DND-41 (cell line): ENCODE measurements around the gene CXCL5.

Source experiments
- ATAC-seq: fragments of 200-7000 bp; cut with Tn5 transposase; 3 replicates; pipeline ENCODE4 v1.9.1; 2021; ENCODE audit warnings: low read depth; ENCODE audit not compliant: insufficient read depth
- DNase-seq: peaks from one replicate; pipeline ENCODE4 v3.0.0-alpha.2; 2020
- H2AFZ ChIP-seq: 2 replicates; pipeline ENCODE4 v1.6.0; 2012; ENCODE audit warnings: low read depth, low read length
- H3K27ac ChIP-seq: 2 replicates; pipeline ENCODE4 v1.5.1; 2012; ENCODE audit warnings: low read length, inconsistent platforms
- H3K27me3 ChIP-seq: fragments of 200-600 bp; sonication (generic); 2 replicates; pipeline ENCODE4 v1.6.0; 2012; ENCODE audit warnings: low read length, mild to moderate bottlenecking, inconsistent platforms; ENCODE audit not compliant: insufficient read depth, poor library complexity
- H3K36me3 ChIP-seq: 2 replicates; pipeline ENCODE4 v1.5.1; 2012; ENCODE audit warnings: low read length, inconsistent platforms; ENCODE audit not compliant: insufficient read depth
- H3K4me1 ChIP-seq: 2 replicates; pipeline ENCODE4 v1.5.1; 2012; ENCODE audit warnings: mild to moderate bottlenecking, low read length; ENCODE audit not compliant: insufficient read depth
- H3K4me2 ChIP-seq: 2 replicates; pipeline ENCODE4 v1.6.0; 2012; ENCODE audit warnings: mild to moderate bottlenecking, moderate library complexity, low read length, inconsistent platforms; ENCODE audit not compliant: insufficient read depth
- H3K4me3 ChIP-seq, 2 experiments: fragments of 200-600 bp in 1 of 2; shearing (Covaris generic) in 1 of 2; 2 replicates each; pipeline ENCODE4 v1.5.1; 2012 to 2016; ENCODE audit warnings: inconsistent platforms in 2 of 2, low read length in 2 of 2, mild to moderate bottlenecking in 2 of 2, low read depth in 1 of 2, moderate library complexity in 1 of 2
- H3K79me2 ChIP-seq: 2 replicates; pipeline ENCODE4 v1.6.0; 2012; ENCODE audit warnings: low read length, inconsistent platforms; ENCODE audit not compliant: insufficient read depth
- H3K9ac ChIP-seq: 2 replicates; pipeline ENCODE4 v1.6.0; 2012; ENCODE audit warnings: low read depth, mild to moderate bottlenecking, inconsistent platforms, low read length, moderate library complexity
- H3K9me3 ChIP-seq: 2 replicates; pipeline ENCODE4 v1.5.1; 2012; ENCODE audit warnings: low read length, moderate library complexity, mild to moderate bottlenecking, inconsistent platforms; ENCODE audit not compliant: insufficient read depth, severe bottlenecking
- H4K20me1 ChIP-seq: 2 replicates; pipeline ENCODE4 v1.6.0; 2012; ENCODE audit warnings: low read length; ENCODE audit not compliant: insufficient read depth
- EZH2 ChIP-seq: IDR thresholded peaks from 3 replicates; pipeline ENCODE4 v1.6.1; 2012; ENCODE audit warnings: borderline replicate concordance, low read depth, mild to moderate bottlenecking, moderate library complexity, low read length, inconsistent platforms; ENCODE audit not compliant: severe bottlenecking
- TF ChIP-seq, protein P1 (sequence below): IDR thresholded peaks from 2 replicates; pipeline ENCODE4 v1.5.1; 2012; ENCODE audit warnings: borderline replicate concordance, low read length, moderate library complexity, mild to moderate bottlenecking; ENCODE audit not compliant: poor library complexity, severe bottlenecking; ENCODE audit errors: extremely low read depth

Gene CXCL5

DNA sequence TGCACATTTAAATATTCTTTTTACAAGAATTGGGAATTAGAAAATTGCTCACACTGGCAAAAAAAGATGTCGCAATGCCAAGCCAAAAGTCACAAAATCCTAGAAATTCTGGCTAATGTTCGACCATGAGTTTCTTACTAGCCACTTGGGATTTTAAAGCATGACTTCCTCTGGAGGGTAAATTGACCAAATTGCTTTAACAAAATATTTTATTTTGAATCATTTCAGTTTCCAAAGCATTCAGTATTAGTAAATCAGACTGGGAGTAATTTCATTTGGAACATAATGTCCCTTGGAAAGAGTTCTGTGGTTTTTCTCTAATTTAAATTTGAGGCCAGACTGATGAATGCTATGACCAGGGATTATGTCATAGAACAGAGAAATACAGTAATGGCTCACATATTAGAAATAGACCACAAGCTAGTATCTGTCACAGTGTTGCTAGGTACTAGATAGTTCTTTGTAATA lies 7.6 kb upstream of the CXCL5 start:
- H4K20me1 ChIP-seq: no peaks in the 10 kb centered on the region
- H3K27ac ChIP-seq: no peak overlapping the region
- DNase-seq (no peak), ATAC-seq (no peak)
- TF ChIP-seq EZH2: no peak
- TF ChIP-seq, protein P1, sequence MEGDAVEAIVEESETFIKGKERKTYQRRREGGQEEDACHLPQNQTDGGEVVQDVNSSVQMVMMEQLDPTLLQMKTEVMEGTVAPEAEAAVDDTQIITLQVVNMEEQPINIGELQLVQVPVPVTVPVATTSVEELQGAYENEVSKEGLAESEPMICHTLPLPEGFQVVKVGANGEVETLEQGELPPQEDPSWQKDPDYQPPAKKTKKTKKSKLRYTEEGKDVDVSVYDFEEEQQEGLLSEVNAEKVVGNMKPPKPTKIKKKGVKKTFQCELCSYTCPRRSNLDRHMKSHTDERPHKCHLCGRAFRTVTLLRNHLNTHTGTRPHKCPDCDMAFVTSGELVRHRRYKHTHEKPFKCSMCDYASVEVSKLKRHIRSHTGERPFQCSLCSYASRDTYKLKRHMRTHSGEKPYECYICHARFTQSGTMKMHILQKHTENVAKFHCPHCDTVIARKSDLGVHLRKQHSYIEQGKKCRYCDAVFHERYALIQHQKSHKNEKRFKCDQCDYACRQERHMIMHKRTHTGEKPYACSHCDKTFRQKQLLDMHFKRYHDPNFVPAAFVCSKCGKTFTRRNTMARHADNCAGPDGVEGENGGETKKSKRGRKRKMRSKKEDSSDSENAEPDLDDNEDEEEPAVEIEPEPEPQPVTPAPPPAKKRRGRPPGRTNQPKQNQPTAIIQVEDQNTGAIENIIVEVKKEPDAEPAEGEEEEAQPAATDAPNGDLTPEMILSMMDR: no peak
- H2AFZ ChIP-seq: no peak overlapping the region
- no peak overlapping the region for H3K4me3 ChIP-seq
- H3K79me2 ChIP-seq: no peaks in the 10 kb centered on the region
- no peaks in the 10 kb centered on the region for H3K36me3 ChIP-seq
- H3K9me3 ChIP-seq: no peaks in the 10 kb centered on the region
- H3K4me2 ChIP-seq: no peak overlapping the region
- H3K4me1 ChIP-seq: no peaks in the 10 kb centered on the region
- no peaks in the 10 kb centered on the region for H3K27me3 ChIP-seq
- no peak overlapping the region for H3K9ac ChIP-seq

DNA sequence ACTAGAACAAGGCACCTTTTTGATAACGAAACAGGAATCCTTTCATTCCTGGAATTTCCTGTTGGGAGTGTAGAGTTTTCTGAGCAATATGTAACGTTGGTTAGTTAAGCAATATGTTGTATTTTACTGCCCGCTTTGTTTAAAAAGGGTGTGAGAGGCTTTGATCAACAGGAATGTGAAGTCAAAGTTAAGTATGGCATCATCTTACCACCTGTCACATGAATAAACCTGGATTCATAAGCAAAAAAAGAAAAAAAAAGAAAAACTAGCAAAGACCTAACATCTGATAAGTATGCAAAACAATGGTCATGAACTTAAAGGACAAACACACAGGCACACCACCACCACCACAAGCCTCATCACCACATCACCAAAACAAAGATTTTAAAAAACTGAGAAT lies 7.1 kb upstream of the CXCL5 start:
- H3K9me3 ChIP-seq: no peaks in the 10 kb centered on the region
- TF ChIP-seq, protein P1: no peak
- TF ChIP-seq EZH2: no peak
- no peaks in the 10 kb centered on the region for H4K20me1 ChIP-seq
- no peaks in the 10 kb centered on the region for H3K36me3 ChIP-seq
- H3K4me2 ChIP-seq: no peak overlapping the region
- no peak overlapping the region for H2AFZ ChIP-seq
- H3K27ac ChIP-seq: no peak overlapping the region
- H3K79me2 ChIP-seq: no peaks in the 10 kb centered on the region
- no peak for ATAC-seq
- no peaks in the 10 kb centered on the region for H3K27me3 ChIP-seq
- H3K9ac ChIP-seq: no peak overlapping the region
- H3K4me1 ChIP-seq: no peaks in the 10 kb centered on the region
- DNase-seq: no peak
- H3K4me3 ChIP-seq: no peak overlapping the region

DNA sequence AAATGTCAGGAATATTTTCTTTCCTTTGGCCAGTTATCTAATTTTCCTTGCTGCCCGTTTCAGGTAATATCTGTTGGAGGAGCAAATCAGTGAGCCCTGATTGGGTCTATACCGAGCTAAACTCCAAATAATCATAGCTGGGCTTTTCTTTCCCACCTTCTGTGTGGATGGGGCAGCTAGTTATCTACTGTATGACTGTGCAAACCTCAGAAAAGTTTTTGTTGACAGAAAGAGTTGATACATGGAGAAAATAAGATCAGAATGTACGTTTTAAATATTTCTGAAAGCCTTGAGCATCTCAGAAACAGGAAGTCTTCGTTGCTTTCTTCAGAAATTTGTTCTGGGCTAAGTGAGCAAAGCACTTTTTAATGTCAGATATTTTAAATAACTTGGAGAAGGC lies 6.2 kb upstream of the CXCL5 start:
- Histone ChIP-seq H3K4me2 (no peak overlapping the region), H2AFZ (no peak overlapping the region), H3K4me1 (no peaks in the 10 kb centered on the region), H3K36me3 (no peaks in the 10 kb centered on the region), H3K27ac (no peak overlapping the region), H3K9ac (no peak overlapping the region), H3K4me3 (no peak overlapping the region), H3K27me3 (no peaks in the 10 kb centered on the region), H4K20me1 (no peaks in the 10 kb centered on the region), H3K9me3 (no peaks in the 10 kb centered on the region), H3K79me2 (no peaks in the 10 kb centered on the region)
- ATAC-seq: no peak
- DNase-seq: no peak
- TF ChIP-seq, protein P1: no peak
- TF ChIP-seq EZH2: no peak

DNA sequence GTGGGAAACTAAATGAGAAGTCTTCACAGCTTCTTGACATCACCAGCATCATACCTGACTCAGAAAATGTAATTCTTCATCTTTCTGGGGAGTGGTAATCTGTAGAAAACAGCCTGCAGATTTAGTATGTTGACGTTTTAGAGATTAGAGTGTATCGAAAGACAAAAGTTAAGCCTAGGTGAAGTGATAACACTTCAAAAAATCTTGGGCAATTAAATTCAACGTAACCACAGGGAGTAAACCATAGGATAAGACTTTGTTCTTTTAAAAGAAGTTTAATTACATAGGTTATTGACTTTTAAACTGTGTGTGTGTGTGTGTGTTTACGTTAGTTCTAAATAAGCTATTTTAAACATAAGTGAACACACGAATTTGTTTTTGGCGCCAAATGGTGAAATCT lies 1.8 kb upstream of the CXCL5 start:
- no peaks in the 10 kb centered on the region for H3K27me3 ChIP-seq
- no peaks in the 10 kb centered on the region for H4K20me1 ChIP-seq
- H3K4me3 ChIP-seq: no peak overlapping the region
- ATAC-seq: no peak
- H3K4me1 ChIP-seq: no peaks in the 10 kb centered on the region
- H3K9me3 ChIP-seq: no peaks in the 10 kb centered on the region
- H2AFZ ChIP-seq: no peak overlapping the region
- H3K36me3 ChIP-seq: no peaks in the 10 kb centered on the region
- H3K79me2 ChIP-seq: no peaks in the 10 kb centered on the region
- TF ChIP-seq, protein P1: no peak
- no peak for TF ChIP-seq EZH2
- H3K9ac ChIP-seq: no peak overlapping the region
- DNase-seq: no peak
- H3K4me2 ChIP-seq: no peak overlapping the region
- H3K27ac ChIP-seq: no peak overlapping the region
